ENCODE results near the gene TAOK3.

DNA sequence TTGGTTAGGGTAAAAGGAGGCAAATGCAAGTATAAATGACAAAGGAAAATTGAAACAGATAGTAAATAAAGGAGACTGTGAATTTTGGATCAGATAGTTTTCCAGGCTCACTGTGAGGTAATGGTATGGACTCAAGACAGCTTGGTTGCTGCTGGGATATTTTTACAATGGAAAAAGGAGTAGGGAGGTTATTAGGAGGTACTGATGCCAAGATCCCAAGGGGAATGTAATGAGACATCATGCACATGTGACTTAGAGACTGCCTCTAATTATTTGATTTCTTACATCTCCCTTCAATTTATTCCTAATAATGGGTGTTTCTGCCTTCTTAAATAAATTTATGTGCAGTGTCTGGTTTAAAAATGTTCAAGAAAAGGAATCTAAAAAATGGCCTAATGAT is 56.9 kb downstream of the TAOK3 start:
- TF ChIP-seq, protein P1, sequence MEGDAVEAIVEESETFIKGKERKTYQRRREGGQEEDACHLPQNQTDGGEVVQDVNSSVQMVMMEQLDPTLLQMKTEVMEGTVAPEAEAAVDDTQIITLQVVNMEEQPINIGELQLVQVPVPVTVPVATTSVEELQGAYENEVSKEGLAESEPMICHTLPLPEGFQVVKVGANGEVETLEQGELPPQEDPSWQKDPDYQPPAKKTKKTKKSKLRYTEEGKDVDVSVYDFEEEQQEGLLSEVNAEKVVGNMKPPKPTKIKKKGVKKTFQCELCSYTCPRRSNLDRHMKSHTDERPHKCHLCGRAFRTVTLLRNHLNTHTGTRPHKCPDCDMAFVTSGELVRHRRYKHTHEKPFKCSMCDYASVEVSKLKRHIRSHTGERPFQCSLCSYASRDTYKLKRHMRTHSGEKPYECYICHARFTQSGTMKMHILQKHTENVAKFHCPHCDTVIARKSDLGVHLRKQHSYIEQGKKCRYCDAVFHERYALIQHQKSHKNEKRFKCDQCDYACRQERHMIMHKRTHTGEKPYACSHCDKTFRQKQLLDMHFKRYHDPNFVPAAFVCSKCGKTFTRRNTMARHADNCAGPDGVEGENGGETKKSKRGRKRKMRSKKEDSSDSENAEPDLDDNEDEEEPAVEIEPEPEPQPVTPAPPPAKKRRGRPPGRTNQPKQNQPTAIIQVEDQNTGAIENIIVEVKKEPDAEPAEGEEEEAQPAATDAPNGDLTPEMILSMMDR (IDR thresholded peaks at IDR 0.05) = no peak
- TF ChIP-seq POLR2A (IDR thresholded peaks at IDR 0.05) = no peak

All from breast epithelium (tissue), 3 donors.